Neuronal stem cell (in vitro differentiated cells): ENCODE measurements around the gene HERC3.

Experiments
- DNase-seq: peaks from one replicate; pipeline ENCODE4 v3.0.0-alpha.2; 2013; ENCODE audit warnings: low spot score
- H2AFZ ChIP-seq: one replicate; pipeline ENCODE4 v1.6.1; 2013; ENCODE audit warnings: mild to moderate bottlenecking, low read length, inconsistent platforms
- H2AK5ac ChIP-seq: 2 replicates; pipeline ENCODE4 v1.6.1; 2013; ENCODE audit warnings: low read depth, mild to moderate bottlenecking, inconsistent platforms, low read length, moderate library complexity, mixed read lengths
- H2BK120ac ChIP-seq: 2 replicates; pipeline ENCODE4 v1.6.1; 2013; ENCODE audit warnings: low read depth, mild to moderate bottlenecking, inconsistent platforms, low read length, moderate library complexity, mixed read lengths
- H2BK12ac ChIP-seq: one replicate; pipeline ENCODE4 v1.6.1; 2013; ENCODE audit warnings: low read length, inconsistent platforms
- H2BK15ac ChIP-seq: 2 replicates; pipeline ENCODE4 v1.6.1; 2013; ENCODE audit warnings: mild to moderate bottlenecking, low read length, inconsistent platforms, mixed read lengths
- H2BK5ac ChIP-seq: one replicate; pipeline ENCODE4 v1.6.1; 2013; ENCODE audit warnings: inconsistent platforms, mild to moderate bottlenecking, low read length, moderate library complexity
- H3K14ac ChIP-seq: one replicate; pipeline ENCODE4 v1.6.1; 2013; ENCODE audit warnings: low read length, inconsistent platforms
- H3K18ac ChIP-seq: 2 replicates; pipeline ENCODE4 v1.6.1; 2013; ENCODE audit warnings: low read length, inconsistent platforms
- H3K23ac ChIP-seq: 2 replicates; pipeline ENCODE4 v1.6.1; 2013; ENCODE audit warnings: low read depth, mild to moderate bottlenecking, mixed read lengths, low read length, inconsistent platforms; ENCODE audit not compliant: poor library complexity
- H3K27ac ChIP-seq: replicated peaks from 3 replicates; pipeline ENCODE4 v1.5.1; 2013; ENCODE audit warnings: low read length, inconsistent platforms
- H3K27me3 ChIP-seq, 3 experiments: 2 replicates each; pipeline ENCODE4 v1.6.1; 2013; ENCODE audit warnings: low read length in 3 of 3, mild to moderate bottlenecking in 2 of 3, inconsistent platforms in 1 of 3, low read depth in 1 of 3, mixed read lengths in 1 of 3, moderate library complexity in 1 of 3; ENCODE audit not compliant: control insufficient read depth in 3 of 3, insufficient read depth in 3 of 3
- H3K36me3 ChIP-seq, 2 donors: replicated peaks in 1 of 2; 2 replicates each; pipeline ENCODE4 v1.6.1; 2013; ENCODE audit warnings: low read length in 2 of 2; ENCODE audit not compliant: control insufficient read depth in 2 of 2, insufficient read depth in 2 of 2
- H3K4ac ChIP-seq: 2 replicates; pipeline ENCODE4 v1.6.1; 2013; ENCODE audit warnings: inconsistent platforms, mild to moderate bottlenecking, low read length, moderate library complexity
- H3K4me1 ChIP-seq, 2 donors: 1 replicate in 1 of 2; 2 replicates in 1 of 2; pipeline ENCODE4 v1.6.1; 2013; ENCODE audit warnings: low read length in 2 of 2, low read depth in 1 of 2; ENCODE audit not compliant: control insufficient read depth in 2 of 2, insufficient read depth in 1 of 2
- H3K4me2 ChIP-seq: one replicate; pipeline ENCODE4 v1.6.1; 2013; ENCODE audit warnings: mild to moderate bottlenecking, low read length, inconsistent platforms; ENCODE audit not compliant: insufficient read depth, poor library complexity, severe bottlenecking
- H3K4me3 ChIP-seq, 2 donors: 2 replicates each; pipeline ENCODE4 v1.5.1; 2013; ENCODE audit warnings: low read length in 2 of 2, mild to moderate bottlenecking in 2 of 2, inconsistent platforms in 1 of 2, moderate library complexity in 1 of 2
- H3K79me1 ChIP-seq: one replicate; pipeline ENCODE4 v1.6.1; 2013; ENCODE audit warnings: low read depth, mild to moderate bottlenecking, inconsistent platforms, low read length, moderate library complexity
- H3K9ac ChIP-seq: one replicate; pipeline ENCODE4 v1.6.1; 2013; ENCODE audit warnings: mild to moderate bottlenecking, low read depth, low read length, inconsistent platforms; ENCODE audit not compliant: poor library complexity
- H3K9me3 ChIP-seq, 2 donors: replicated peaks in 1 of 2; 2 replicates each; pipeline versions ENCODE3 to v1.6.1; 2013; ENCODE audit warnings: low read length in 2 of 2, mild to moderate bottlenecking in 2 of 2, inconsistent platforms in 1 of 2, low read depth in 1 of 2, mixed read lengths in 1 of 2, moderate library complexity in 1 of 2; ENCODE audit not compliant: control insufficient read depth in 2 of 2, insufficient read depth in 1 of 2
- H4K8ac ChIP-seq: one replicate; pipeline ENCODE4 v1.6.1; 2013; ENCODE audit warnings: low read depth, mild to moderate bottlenecking, inconsistent platforms, low read length, moderate library complexity
- H4K91ac ChIP-seq: one replicate; pipeline ENCODE4 v1.6.1; 2013; ENCODE audit warnings: low read length, low read depth, mild to moderate bottlenecking, inconsistent platforms; ENCODE audit not compliant: poor library complexity
- WGBS, 2 donors: extraction: QIAGEN DNeasy Blood & Tissue Kit; methylation state at CpG; one replicate each; pipeline ENCODE4 v1.1.7; 2013; ENCODE audit warnings: missing lambda C conversion rate in 2 of 2, mixed read lengths in 1 of 2; ENCODE audit not compliant: insufficient read length in 2 of 2, insufficient replicate concordance in 1 of 2; ENCODE audit errors: extremely low coverage in 2 of 2; 5-methylcytosine and 5-hydroxymethylcytosine counted together

Gene HERC3

GRCh38 chr4:88583631-88584470, 8.4 kb upstream of the HERC3 start:
- Histone ChIP-seq H2AK5ac (no peak overlapping the region), H3K4me1 (peaks cover 0 to 2% of the 10 kb centered on the region in 2 donors), H4K8ac (no peak overlapping the region), H3K27me3 (peaks cover 0 to 23% (median 0%) of the 10 kb centered on the region in 3 experiments), H3K36me3 (no peaks in the 10 kb centered on the region), H3K18ac (no peak overlapping the region), H3K9ac (no peak overlapping the region), H3K4ac (no peak overlapping the region), H3K4me3 (no peak overlapping the region), H2BK15ac (no peak overlapping the region), H3K23ac (no peak overlapping the region), H3K79me1 (no peaks in the 10 kb centered on the region), H2AFZ (no peak overlapping the region), H2BK120ac (no peak overlapping the region), H3K9me3 (peaks cover 0 to 1% of the 10 kb centered on the region in 2 donors), H3K27ac (no peak overlapping the region), H4K91ac (no peak overlapping the region), H2BK5ac (no peak overlapping the region), H3K4me2 (no peak overlapping the region), H3K14ac (no peak overlapping the region), H2BK12ac (no peak overlapping the region)
- no peak for DNase-seq
- no CpG with 5 or more reads among the region's 3 CpGs for WGBS, 2 donors

GRCh38 chr4:88584471-88584900, 7.8 kb upstream of the HERC3 start:
- Histone ChIP-seq H3K23ac (no peak overlapping the region), H4K91ac (no peak overlapping the region), H2BK15ac (no peak overlapping the region), H4K8ac (no peak overlapping the region), H2AFZ (no peak overlapping the region), H2BK120ac (no peak overlapping the region), H2BK5ac (no peak overlapping the region), H3K4me3 (no peak overlapping the region), H3K14ac (no peak overlapping the region), H3K9ac (no peak overlapping the region), H3K4me1 (peaks cover 0 to 2% of the 10 kb centered on the region in 2 donors), H3K27ac (no peak overlapping the region), H2BK12ac (no peak overlapping the region), H3K27me3 (peaks cover 0 to 28% (median 0%) of the 10 kb centered on the region in 3 experiments), H3K4me2 (no peak overlapping the region), H3K18ac (no peak overlapping the region), H3K9me3 (peaks cover 0 to 1% of the 10 kb centered on the region in 2 donors), H3K4ac (no peak overlapping the region), H3K79me1 (no peaks in the 10 kb centered on the region), H2AK5ac (no peak overlapping the region), H3K36me3 (no peaks in the 10 kb centered on the region)
- DNase-seq, result no peak
- WGBS, 2 donors, result no CpG with 5 or more reads among the region's 2 CpGs

GRCh38 chr4:88585917-88586316, 6.4 kb upstream of the HERC3 start:
- no peak overlapping the region for H3K9ac ChIP-seq
- no peak for DNase-seq
- peaks cover 0 to 37% (median 2%) of the 10 kb centered on the region in 3 experiments for H3K27me3 ChIP-seq
- H3K4me2 ChIP-seq, result no peak overlapping the region
- H4K91ac ChIP-seq, result no peak overlapping the region
- H3K4ac ChIP-seq, result no peak overlapping the region
- no peak overlapping the region for H2AFZ ChIP-seq
- no peak overlapping the region for H3K14ac ChIP-seq
- no peak overlapping the region for H2BK5ac ChIP-seq
- H2AK5ac ChIP-seq, result no peak overlapping the region
- H2BK15ac ChIP-seq, result no peak overlapping the region
- H2BK120ac ChIP-seq, result no peak overlapping the region
- no peak overlapping the region for H3K18ac ChIP-seq
- H3K9me3 ChIP-seq, result peaks cover 0 to 1% of the 10 kb centered on the region in 2 donors
- WGBS, 2 donors, result no CpG with 5 or more reads among the region's 3 CpGs
- peaks cover 0 to 2% of the 10 kb centered on the region in 2 donors for H3K4me1 ChIP-seq
- H3K27ac ChIP-seq, result no peak overlapping the region
- H2BK12ac ChIP-seq, result no peak overlapping the region
- H3K36me3 ChIP-seq, result no peaks in the 10 kb centered on the region
- H3K23ac ChIP-seq, result no peak overlapping the region
- H4K8ac ChIP-seq, result no peak overlapping the region
- no peaks in the 10 kb centered on the region for H3K79me1 ChIP-seq
- H3K4me3 ChIP-seq, result no peak overlapping the region

GRCh38 chr4:88587306-88587705, 5.0 kb upstream of the HERC3 start:
- Histone ChIP-seq H3K9ac (no peak overlapping the region), H3K4ac (no peak overlapping the region), H2BK120ac (no peak overlapping the region), H3K36me3 (no peaks in the 10 kb centered on the region), H3K27me3 (peaks cover 0 to 43% (median 8%) of the 10 kb centered on the region in 3 experiments), H2AK5ac (no peak overlapping the region), H3K27ac (no peak overlapping the region), H3K4me3 (no peak overlapping the region), H4K8ac (no peak overlapping the region), H2BK15ac (no peak overlapping the region), H3K9me3 (peaks cover 0 to 1% of the 10 kb centered on the region in 2 donors), H3K14ac (no peak overlapping the region), H3K23ac (no peak overlapping the region), H3K4me2 (no peak overlapping the region), H2BK12ac (no peak overlapping the region), H3K18ac (no peak overlapping the region), H2BK5ac (no peak overlapping the region), H3K79me1 (no peaks in the 10 kb centered on the region), H4K91ac (no peak overlapping the region), H3K4me1 (peaks cover 0 to 2% of the 10 kb centered on the region in 2 donors), H2AFZ (no peak overlapping the region)
- no peak for DNase-seq
- no CpG with 5 or more reads among the region's 1 CpG for WGBS, 2 donors
